Retina (tissue), 1 donor: ENCODE measurements around the gene VPS18.

Experiments used
- DNase-seq: peaks from one replicate; pipeline ENCODE4 v3.0.0-alpha.2; 2016

VPS18 gene

GRCh38 chr15:40900256-40901052 lies 6.2 kb downstream of the VPS18 start:
- DNase-seq, result no peak

GRCh38 chr15:40901053-40901443 lies 6.8 kb downstream of the VPS18 start:
- no peak for DNase-seq

- no peak for DNase-seq
Measured at GRCh38 chr15:40902605-40903561, 8.6 kb downstream of the VPS18 start.

GRCh38 chr15:40904552-40905201 lies 10.4 kb downstream of the VPS18 start:
- no peak for DNase-seq

GRCh38 chr15:40906091-40906990 lies 12.1 kb downstream of the VPS18 start:
- peak; percentile 94 for DNase-seq

GRCh38 chr15:40906991-40907802 lies 12.9 kb downstream of the VPS18 start:
- DNase-seq, result no peak

GRCh38 chr15:40908095-40908494 lies 13.8 kb downstream of the VPS18 start:
- no peak for DNase-seq

- DNase-seq, result no peak
Measured at GRCh38 chr15:40909662-40910630, 15.7 kb downstream of the VPS18 start.

GRCh38 chr15:40911141-40911540 lies 16.9 kb downstream of the VPS18 start:
- peak; percentile 90 for DNase-seq

GRCh38 chr15:40911693-40912092 lies 17.4 kb downstream of the VPS18 start:
- DNase-seq, result no peak

GRCh38 chr15:40912478-40912877 lies 18.2 kb downstream of the VPS18 start:
- no peak for DNase-seq

- no peak for DNase-seq
Measured at GRCh38 chr15:40914013-40914412, 19.8 kb downstream of the VPS18 start.

- no peak for DNase-seq
Measured at GRCh38 chr15:40914486-40914885, 20.2 kb downstream of the VPS18 start.

GRCh38 chr15:40915116-40915661 lies 20.9 kb downstream of the VPS18 start:
- no peak for DNase-seq

- DNase-seq, result no peak
Measured at GRCh38 chr15:40915679-40916078, 21.4 kb downstream of the VPS18 start.

GRCh38 chr15:40917585-40917984 lies 23.3 kb downstream of the VPS18 start:
- DNase-seq, result no peak

- DNase-seq, result peak; percentile 86
Measured at GRCh38 chr15:40918146-40918798, 24.0 kb downstream of the VPS18 start.

GRCh38 chr15:40918799-40919392 lies 24.6 kb downstream of the VPS18 start:
- DNase-seq, result peak; percentile 66
